Measurements from ENCODE around the gene GOT2.
"Not testable (repeated sequence)": the region's sequence is repeated elsewhere in the genome, so short reads cannot be mapped to it uniquely, and the experiment has no call there.

The GOT2 gene

GRCh38 chr16:58733671-58734458 lies at the start of gene GOT2:
TSS of gene GOT2 (minus strand) at chr16:58734316. CDS start at chr16:58734228, 88 bp downstream.
- DNase-seq (ENCODE audit: low spot score): peak; percentile 84

GRCh38 chr16:58779291-58779690 lies 45.2 kb upstream of the GOT2 start:
- not testable (repeated sequence) for DNase-seq (ENCODE audit: low spot score)

GRCh38 chr16:58773870-58774269 lies 39.8 kb upstream of the GOT2 start:
- no peak for DNase-seq (ENCODE audit: low spot score)

- DNase-seq (ENCODE audit: low spot score): no peak
These were observed 34.0 kb upstream of the GOT2 start for GRCh38 chr16:58768145-58768544.

- DNase-seq (ENCODE audit: low spot score): no peak
These were observed 33.5 kb upstream of the GOT2 start for GRCh38 chr16:58767581-58767980.

GRCh38 chr16:58756650-58757332 lies 22.7 kb upstream of the GOT2 start:
- no peak for DNase-seq (ENCODE audit: low spot score)

- DNase-seq (ENCODE audit: low spot score): peak; percentile 77
These were observed 22.0 kb upstream of the GOT2 start for GRCh38 chr16:58755989-58756649.

- no peak for DNase-seq (ENCODE audit: low spot score)
These were observed 19.6 kb upstream of the GOT2 start for GRCh38 chr16:58753711-58754134.

GRCh38 chr16:58744497-58744896 lies 10.4 kb upstream of the GOT2 start:
- DNase-seq (ENCODE audit: low spot score): no peak

- DNase-seq (ENCODE audit: low spot score): no peak
These were observed 7.9 kb upstream of the GOT2 start for GRCh38 chr16:58741976-58742375.

GRCh38 chr16:58741166-58741565 lies 7.0 kb upstream of the GOT2 start:
- DNase-seq (ENCODE audit: low spot score): no peak

- DNase-seq (ENCODE audit: low spot score): no peak
These were observed 4.7 kb upstream of the GOT2 start for GRCh38 chr16:58738672-58739296.

GRCh38 chr16:58736341-58736740 lies 2.2 kb upstream of the GOT2 start:
- DNase-seq (ENCODE audit: low spot score): not testable (repeated sequence)

- DNase-seq (ENCODE audit: low spot score): no peak
These were observed 307 bp upstream of the GOT2 start for GRCh38 chr16:58734459-58734787.

- DNase-seq (ENCODE audit: low spot score): no peak
These were observed 857 bp downstream of the GOT2 start for GRCh38 chr16:58733248-58733670.

GRCh38 chr16:58732545-58733247 lies 1.4 kb downstream of the GOT2 start:
- peak; percentile 10 for DNase-seq (ENCODE audit: low spot score)

GRCh38 chr16:58730724-58731370 lies 3.3 kb downstream of the GOT2 start:
- no peak for DNase-seq (ENCODE audit: low spot score)

GRCh38 chr16:58727796-58728568 lies 6.1 kb downstream of the GOT2 start:
- DNase-seq (ENCODE audit: low spot score): no peak

GRCh38 chr16:58727028-58727781 lies 6.9 kb downstream of the GOT2 start:
- no peak for DNase-seq (ENCODE audit: low spot score)

GRCh38 chr16:58723109-58723508 lies 11.0 kb downstream of the GOT2 start:
- no peak for DNase-seq (ENCODE audit: low spot score)
